Muscle of leg (tissue), 11 donors: ENCODE measurements around the gene MRPL45. TPM values are rescaled to one million over a fixed set of nuclear protein-coding genes. Genes with fewer than 3 reads are reported as not detected.
A peak's percentile ranks its signal among the peaks of the same experiment; 100 is the strongest.

Experiments used
- DNase-seq: peaks from one replicate; pipeline ENCODE4 v3.0.0; 2013
- H3K27ac ChIP-seq: one replicate; pipeline ENCODE4 v1.5.1; 2013; ENCODE audit warnings: mild to moderate bottlenecking, low read length, control low read depth
- H3K27me3 ChIP-seq: one replicate; pipeline ENCODE4 v1.6.1; 2013; ENCODE audit warnings: low read length; ENCODE audit not compliant: control insufficient read depth, insufficient read depth
- H3K36me3 ChIP-seq: one replicate; pipeline ENCODE4 v1.6.1; 2013; ENCODE audit warnings: low read length; ENCODE audit not compliant: control insufficient read depth, insufficient read depth
- H3K4me1 ChIP-seq: one replicate; pipeline ENCODE4 v1.6.1; 2013; ENCODE audit warnings: low read length; ENCODE audit not compliant: control insufficient read depth, insufficient read depth
- H3K4me3 ChIP-seq: one replicate; pipeline ENCODE4 v1.5.1; 2013; ENCODE audit warnings: low read length, control low read depth
- H3K9me3 ChIP-seq: replicated peaks from 2 replicates; pipeline ENCODE4 v1.6.1; 2013; ENCODE audit warnings: low read depth, low read length; ENCODE audit not compliant: control insufficient read depth
- WGBS: methylation state at CpG from one replicate; pipeline ENCODE4 v1.1.5; 2013; ENCODE audit warnings: missing lambda C conversion rate; ENCODE audit not compliant: insufficient coverage; 5-methylcytosine and 5-hydroxymethylcytosine counted together
- polyA plus RNA-seq, 8 donors: library from polyadenylated mRNA; unstranded; fragments of 120-200 nt; gene quantifications; one replicate each; pipeline versions ENCODE4 v1.2.1 to v1.2.3, GENCODE V29; 2013; ENCODE audit warnings: inconsistent platforms in 1 of 8, low replicate concordance in 1 of 8; ENCODE audit not compliant: insufficient read length in 8 of 8, insufficient read depth in 1 of 8
- total RNA-seq: library from RNA; stranded (reverse); fragments of 120-200 nt; gene quantifications from one replicate; pipeline ENCODE4 v1.2.4, GENCODE V29; 2013

Gene MRPL45
- total and polyA plus RNA-seq, 9 donors, result 45.3 to 65.7 (median 57.1) TPM

DNA sequence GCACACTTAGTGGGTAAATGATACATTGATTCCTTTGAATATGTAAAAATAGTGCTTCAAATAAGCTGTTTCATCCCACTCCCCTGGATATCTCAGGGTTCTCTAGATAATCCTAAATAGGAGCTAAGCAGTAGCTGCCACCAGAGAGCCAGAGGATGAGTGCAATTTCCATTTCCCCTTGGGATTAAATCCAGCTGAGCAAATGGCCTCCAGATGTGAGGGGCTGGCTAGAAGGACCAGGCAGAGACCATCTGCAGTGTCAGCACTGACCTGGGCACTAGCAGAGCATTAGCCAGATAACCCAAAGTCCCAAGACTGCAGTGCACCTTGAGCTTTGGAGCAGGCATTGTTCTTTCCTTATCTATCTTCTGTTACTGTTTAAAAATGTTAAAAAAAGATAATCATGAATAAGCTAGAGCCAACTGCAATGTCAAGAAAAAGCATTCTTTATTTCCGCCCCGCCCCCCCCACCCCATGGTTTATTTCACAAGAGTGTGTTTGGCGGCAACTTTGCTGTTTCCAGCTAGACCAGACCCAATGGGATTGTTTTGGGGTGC lies 27.3 kb downstream of the MRPL45 start:
- H3K27ac ChIP-seq, result no peak overlapping the region
- DNase-seq, result no peak

DNA sequence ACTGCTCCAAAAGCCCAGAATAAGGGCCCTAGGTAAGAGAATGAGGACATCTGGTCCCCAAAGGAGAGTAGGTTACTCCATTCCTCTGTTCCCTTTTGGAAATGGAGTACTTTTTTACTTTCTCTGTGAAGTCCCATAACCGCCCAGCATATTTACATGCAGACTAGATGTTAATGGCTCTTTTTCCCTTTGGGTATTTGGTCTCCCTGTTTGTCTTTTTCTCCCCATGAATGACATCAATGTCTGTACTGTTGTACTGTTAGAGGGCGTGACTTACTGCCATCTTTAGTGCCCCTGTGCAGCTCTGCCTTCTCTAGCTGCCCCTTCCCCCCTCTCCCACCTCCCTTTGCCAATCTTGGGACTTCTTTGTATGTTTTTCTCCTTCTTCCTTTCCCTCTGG lies 27.8 kb downstream of the MRPL45 start:
- Histone ChIP-seq H3K27ac (no peak overlapping the region), H3K4me1 (peaks cover 11% of the 10 kb centered on the region), H3K27me3 (peaks cover 3% of the 10 kb centered on the region), H3K36me3 (peaks cover 29% of the 10 kb centered on the region), H3K9me3 (no peaks in the 10 kb centered on the region), H3K4me3 (no peak overlapping the region)
- DNase-seq, result no peak
- WGBS, result no CpG with 5 or more reads among the region's 2 CpGs

More for the DNA sequence above, 27.3 kb downstream of the MRPL45 start:
- no peak overlapping the region for H3K4me3 ChIP-seq
- H3K36me3 ChIP-seq, result peaks cover 33% of the 10 kb centered on the region
- WGBS, result no CpG with 5 or more reads among the region's 3 CpGs
- peaks cover 11% of the 10 kb centered on the region for H3K4me1 ChIP-seq
- H3K27me3 ChIP-seq, result peaks cover 3% of the 10 kb centered on the region
- H3K9me3 ChIP-seq, result no peaks in the 10 kb centered on the region

DNA sequence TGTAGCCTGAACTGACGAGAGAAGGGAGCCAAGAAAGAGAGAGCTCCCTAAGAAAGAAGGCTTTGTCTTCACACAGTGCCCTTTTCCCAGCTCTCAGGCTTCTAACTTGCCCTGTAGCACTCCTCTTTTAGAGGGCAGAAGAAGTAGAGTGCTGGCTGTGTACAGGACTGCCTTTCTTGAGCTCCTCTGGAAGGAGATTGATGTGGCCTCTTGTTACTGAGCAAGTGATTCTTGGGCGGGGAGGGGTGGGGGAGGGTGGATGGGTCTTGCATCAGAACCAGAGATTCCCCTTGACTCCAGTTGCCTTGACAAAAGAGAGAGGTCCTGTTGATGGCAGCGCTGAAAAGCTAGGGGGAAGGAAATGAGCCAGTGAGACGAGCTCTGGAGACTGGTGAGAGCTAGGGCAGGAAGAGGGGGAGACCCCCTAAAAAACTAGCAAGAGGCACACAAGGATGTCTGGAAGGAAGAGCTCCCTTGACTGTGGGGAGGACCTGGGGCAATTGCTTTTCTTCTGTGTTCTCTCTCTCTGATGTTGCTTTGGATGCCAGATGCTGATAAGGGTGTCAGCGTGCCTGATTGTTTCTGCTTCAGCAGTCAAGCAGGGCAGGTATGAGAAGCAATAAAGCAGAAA lies 28.4 kb downstream of the MRPL45 start:
- no peak overlapping the region for H3K27ac ChIP-seq
- 33% methylated on average over 4 of the region's 5 CpGs for WGBS
- no peak for DNase-seq

DNA sequence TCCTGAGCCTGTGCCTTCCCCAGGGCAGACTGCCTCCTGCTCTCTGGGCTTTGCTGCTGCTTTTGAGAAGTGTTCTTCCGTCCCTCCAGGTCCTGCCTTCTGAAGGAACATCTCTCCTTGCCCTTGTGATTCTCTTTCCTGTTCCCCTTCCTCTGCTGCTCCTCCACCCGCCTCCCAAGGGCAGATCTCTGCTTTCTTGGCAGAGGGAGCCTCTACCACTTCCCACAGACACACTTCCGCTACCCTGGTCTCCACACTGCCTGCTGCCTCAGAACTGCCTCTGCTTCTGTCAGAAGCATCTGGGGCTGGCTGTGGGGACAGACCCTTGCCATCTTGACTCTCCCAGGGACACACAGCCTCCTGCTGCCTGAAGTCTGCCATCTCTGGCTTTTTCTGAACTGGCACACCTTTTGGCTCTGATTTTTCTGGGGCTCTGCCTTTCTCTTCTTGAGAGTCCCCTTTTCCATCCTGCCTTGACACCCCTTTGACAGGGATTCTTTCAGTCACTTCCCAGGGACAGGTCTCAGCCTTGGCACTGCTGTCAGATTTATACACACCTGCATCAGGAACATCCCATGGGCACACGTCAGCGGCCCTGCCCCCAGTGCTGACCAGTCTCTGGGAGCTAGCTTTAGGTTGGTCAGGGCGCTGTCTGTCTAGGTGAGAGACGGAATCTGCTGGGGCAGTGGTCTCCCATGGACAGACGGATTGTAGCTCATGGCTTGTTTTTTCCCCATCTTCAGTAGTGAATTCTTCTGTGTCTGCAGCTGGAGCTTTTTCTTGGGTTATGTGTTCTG lies 30.2 kb downstream of the MRPL45 start:
- peaks cover 15% of the 10 kb centered on the region for H3K36me3 ChIP-seq
- 64% methylated on average over 8 of the region's 8 CpGs for WGBS
- H3K9me3 ChIP-seq, result no peaks in the 10 kb centered on the region
- H3K27ac ChIP-seq, result no peak overlapping the region
- H3K4me1 ChIP-seq, result peaks cover 11% of the 10 kb centered on the region
- peak; percentile 67 for DNase-seq
- H3K27me3 ChIP-seq, result peaks cover 3% of the 10 kb centered on the region
- H3K4me3 ChIP-seq, result no peak overlapping the region

More for the DNA sequence above, 28.4 kb downstream of the MRPL45 start:
- H3K27me3 ChIP-seq, result peaks cover 3% of the 10 kb centered on the region
- no peaks in the 10 kb centered on the region for H3K9me3 ChIP-seq
- no peak overlapping the region for H3K4me3 ChIP-seq
- peaks cover 11% of the 10 kb centered on the region for H3K4me1 ChIP-seq
- H3K36me3 ChIP-seq, result peaks cover 26% of the 10 kb centered on the region

DNA sequence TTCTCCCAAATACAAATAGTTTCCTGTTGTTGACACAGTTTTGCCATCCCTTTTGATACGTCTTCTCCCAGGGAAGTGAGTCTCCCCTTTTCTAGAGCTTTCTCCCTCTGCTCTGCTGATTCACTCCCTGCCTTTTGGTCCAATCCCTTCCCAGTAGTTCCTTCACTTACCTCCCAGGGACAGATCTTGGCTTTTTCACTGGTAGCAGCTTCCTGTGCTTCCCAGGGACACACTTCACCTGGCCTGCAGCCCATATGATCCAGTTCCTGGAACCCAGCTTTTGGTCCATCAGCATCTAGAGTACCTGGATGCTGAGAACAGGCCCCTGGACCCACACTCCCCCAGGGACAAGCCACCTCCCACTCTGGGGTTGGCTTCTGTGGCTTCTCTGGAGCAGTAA lies 31.0 kb downstream of the MRPL45 start:
- no peak overlapping the region for H3K4me3 ChIP-seq
- 35% methylated on average over 1 of the region's 1 CpG for whole genome bisulfite sequencing
- H3K9me3 ChIP-seq, result no peaks in the 10 kb centered on the region
- DNase-seq, result no peak
- H3K27ac ChIP-seq, result no peak overlapping the region
- peaks cover 3% of the 10 kb centered on the region for H3K27me3 ChIP-seq
- peaks cover 11% of the 10 kb centered on the region for H3K4me1 ChIP-seq
- H3K36me3 ChIP-seq, result peaks cover 9% of the 10 kb centered on the region

DNA sequence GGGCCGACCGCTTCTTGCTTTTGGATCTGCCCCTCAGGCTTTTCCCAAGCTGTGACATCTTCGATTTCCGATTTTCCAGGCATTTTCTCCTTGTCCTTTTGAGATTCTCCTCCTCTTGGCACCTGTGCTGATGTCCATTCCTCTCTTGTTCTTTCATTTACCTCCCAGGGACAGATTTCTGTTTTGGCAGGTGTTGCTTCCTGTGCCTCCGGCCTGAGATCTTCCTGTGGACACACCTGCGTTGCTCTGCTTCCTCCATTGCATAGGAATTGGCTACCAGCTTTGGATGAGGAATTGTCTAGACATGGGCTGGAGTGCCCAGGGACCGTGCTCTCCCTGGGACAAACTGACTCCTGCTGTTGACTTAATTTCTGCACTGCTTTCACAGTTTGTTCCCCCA lies 31.7 kb downstream of the MRPL45 start:
- no peak for DNase-seq
- no peak overlapping the region for H3K27ac ChIP-seq
- no peak overlapping the region for H3K4me3 ChIP-seq
- peaks cover 11% of the 10 kb centered on the region for H3K4me1 ChIP-seq
- peaks cover 2% of the 10 kb centered on the region for H3K36me3 ChIP-seq
- WGBS, result 70% methylated on average over 7 of the region's 7 CpGs
- peaks cover 3% of the 10 kb centered on the region for H3K27me3 ChIP-seq
- H3K9me3 ChIP-seq, result no peaks in the 10 kb centered on the region

DNA sequence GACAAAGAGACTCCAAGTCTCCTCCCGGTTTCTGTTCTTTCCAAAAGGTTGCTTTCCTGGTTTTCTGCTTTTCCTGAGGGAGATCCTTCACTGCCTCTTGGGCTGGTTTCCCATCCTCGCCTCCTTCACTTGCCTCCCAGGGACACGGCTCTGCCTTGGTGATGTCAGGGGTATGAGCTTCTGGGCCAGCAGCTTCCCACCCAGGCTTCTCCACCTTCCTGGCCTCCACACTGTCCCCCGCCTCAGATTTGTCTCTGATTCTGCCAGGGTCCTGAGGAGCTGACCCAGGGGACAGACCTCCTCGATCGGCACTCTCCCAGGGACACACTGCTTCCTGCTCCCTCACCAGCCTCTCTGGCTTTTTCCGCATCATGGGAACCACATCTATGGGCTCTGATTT lies 32.3 kb downstream of the MRPL45 start:
- peaks cover 3% of the 10 kb centered on the region for H3K27me3 ChIP-seq
- H3K4me1 ChIP-seq, result peaks cover 11% of the 10 kb centered on the region
- DNase-seq, result no peak
- WGBS, result 68% methylated on average over 6 of the region's 7 CpGs
- H3K27ac ChIP-seq, result no peak overlapping the region
- H3K9me3 ChIP-seq, result no peaks in the 10 kb centered on the region
- H3K36me3 ChIP-seq, result no peaks in the 10 kb centered on the region
- no peak overlapping the region for H3K4me3 ChIP-seq

DNA sequence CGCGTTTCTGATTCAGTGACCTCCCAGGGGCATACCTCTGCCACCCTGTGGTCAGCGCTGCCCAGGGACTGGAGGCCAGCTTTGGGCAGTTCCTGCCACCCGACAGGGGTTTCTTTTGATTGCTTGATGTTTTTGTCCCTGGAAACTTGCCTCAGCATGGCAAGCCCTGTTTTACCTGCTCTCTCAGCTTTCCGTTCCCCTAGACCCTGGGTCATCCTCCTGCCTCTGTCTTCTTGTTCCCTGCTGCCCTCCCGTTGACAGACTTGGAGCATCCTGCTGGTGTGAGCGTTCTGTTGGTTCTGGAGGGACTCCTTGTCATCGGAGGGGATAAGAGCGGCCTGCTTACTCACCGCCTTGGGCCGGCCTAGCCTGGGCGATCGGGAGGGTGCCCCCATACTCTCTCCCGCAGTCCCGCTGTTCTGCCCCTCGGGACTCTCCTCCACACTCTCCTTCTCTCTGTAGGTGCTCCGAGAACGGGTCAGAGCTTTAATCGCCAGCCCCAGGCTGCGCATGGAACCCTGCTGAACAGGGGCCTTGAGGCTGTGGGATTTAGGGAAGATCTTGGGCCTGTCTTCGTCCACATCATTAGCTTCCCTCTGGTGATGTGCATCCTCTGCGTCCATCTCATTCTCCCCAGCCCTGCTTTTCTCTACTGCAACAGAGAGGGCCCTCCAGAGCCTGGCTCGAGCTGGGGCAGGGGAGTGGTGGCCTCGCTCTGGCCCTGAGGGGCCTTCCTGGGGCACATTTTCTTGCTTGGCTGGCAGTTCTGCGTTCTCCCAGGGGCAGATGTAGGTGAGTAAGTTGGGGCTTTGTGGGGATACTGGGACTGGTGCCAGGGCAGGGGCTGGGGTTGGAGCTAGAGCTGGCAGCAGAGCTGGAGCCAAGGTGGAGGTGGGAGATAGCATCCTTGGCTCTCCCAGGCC lies 33.1 kb downstream of the MRPL45 start:
- Histone ChIP-seq H3K4me3 (no peak overlapping the region), H3K4me1 (peaks cover 11% of the 10 kb centered on the region), H3K36me3 (no peaks in the 10 kb centered on the region), H3K9me3 (no peaks in the 10 kb centered on the region), H3K27ac (no peak overlapping the region), H3K27me3 (peaks cover 3% of the 10 kb centered on the region)
- no peak for DNase-seq
- 72% methylated on average over 12 of the region's 25 CpGs for WGBS

DNA sequence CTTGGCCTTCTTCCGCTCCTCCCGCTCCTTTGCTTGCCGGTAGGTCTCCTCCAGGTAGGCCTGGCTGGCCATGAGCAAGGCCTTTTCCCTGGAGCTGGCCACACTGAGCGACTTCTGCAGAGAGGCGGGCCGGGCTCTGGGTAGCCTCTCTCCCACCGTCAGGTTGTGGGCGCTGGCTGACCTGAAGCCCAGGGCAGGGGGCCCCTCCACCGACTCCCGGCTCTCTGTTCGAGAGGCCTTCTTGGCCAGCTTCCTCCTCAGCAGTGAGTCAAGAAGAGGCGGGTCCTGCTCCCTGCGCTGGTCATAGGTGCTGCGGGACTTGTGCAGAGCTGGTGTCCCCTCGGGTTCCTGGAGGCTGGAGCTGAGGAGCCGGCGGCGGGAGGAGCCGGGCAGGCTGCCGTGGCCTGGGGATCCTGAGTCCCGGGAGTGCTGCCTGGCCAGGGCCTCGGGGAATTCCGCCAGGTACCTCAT lies 34.0 kb downstream of the MRPL45 start:
- 80% methylated on average over 22 of the region's 23 CpGs for WGBS
- no peak overlapping the region for H3K4me3 ChIP-seq
- H3K36me3 ChIP-seq, result no peaks in the 10 kb centered on the region
- no peak overlapping the region for H3K27ac ChIP-seq
- no peaks in the 10 kb centered on the region for H3K9me3 ChIP-seq
- no peak for DNase-seq
- H3K4me1 ChIP-seq, result peaks cover 11% of the 10 kb centered on the region
- peaks cover 3% of the 10 kb centered on the region for H3K27me3 ChIP-seq
